MM.1S (cell line): ENCODE data around the gene PGF.

Experiments used
- DNase-seq: peaks from one replicate; pipeline ENCODE4 v3.0.0-alpha.2; 2015
- H2AFZ ChIP-seq: fragments of 300-600 bp; sonication (generic); 2 replicates; pipeline ENCODE4 v1.6.0; 2016; ENCODE audit warnings: antibody characterized with exemption, low read length
- H3F3A ChIP-seq: fragments of 300-600 bp; sonication (generic); 2 replicates; pipeline ENCODE4 v1.6.1; 2016; ENCODE audit warnings: mild to moderate bottlenecking, antibody characterized with exemption, low read length, moderate library complexity, mixed read lengths; ENCODE audit not compliant: insufficient read depth
- H3K27ac ChIP-seq: fragments of 300-600 bp; sonication (generic); 2 replicates; pipeline ENCODE4 v1.5.1; 2016; ENCODE audit warnings: mild to moderate bottlenecking, low read length
- H3K27me3 ChIP-seq: fragments of 300-600 bp; sonication (generic); replicated peaks from 2 replicates; pipeline ENCODE4 v1.6.0; 2016; ENCODE audit warnings: low read length; ENCODE audit not compliant: insufficient read depth
- H3K36me3 ChIP-seq: fragments of 300-600 bp; sonication (generic); replicated peaks from 2 replicates; pipeline ENCODE4 v1.6.1; 2016; ENCODE audit warnings: mild to moderate bottlenecking, low read length, mixed read lengths; ENCODE audit not compliant: insufficient read depth
- H3K4me1 ChIP-seq: fragments of 300-600 bp; sonication (generic); 2 replicates; pipeline ENCODE4 v1.6.1; 2016; ENCODE audit warnings: low read length, mixed read lengths
- H3K4me2 ChIP-seq: fragments of 300-600 bp; sonication (generic); 2 replicates; pipeline ENCODE4 v1.6.0; 2016; ENCODE audit warnings: low read depth, low read length
- H3K4me3 ChIP-seq: fragments of 300-600 bp; sonication (generic); 2 replicates; pipeline ENCODE4 v1.5.1; 2016; ENCODE audit warnings: low read length, mixed read lengths
- H3K79me2 ChIP-seq: fragments of 300-600 bp; sonication (generic); 2 replicates; pipeline ENCODE4 v1.6.1; 2016; ENCODE audit warnings: mixed run types, low read length, mixed read lengths
- H3K9ac ChIP-seq: fragments of 300-600 bp; sonication (generic); 2 replicates; pipeline ENCODE4 v1.6.1; 2016; ENCODE audit warnings: low read length, mixed read lengths
- H3K9me2 ChIP-seq: fragments of 300-600 bp; sonication (generic); replicated peaks from 2 replicates; pipeline ENCODE4 v1.6.1; 2016; ENCODE audit warnings: mild to moderate bottlenecking, low read length, mixed read lengths; ENCODE audit not compliant: insufficient read depth
- H3K9me3 ChIP-seq: fragments of 300-600 bp; sonication (generic); replicated peaks from 2 replicates; pipeline ENCODE4 v1.6.1; 2016; ENCODE audit warnings: mild to moderate bottlenecking, low read length, mixed read lengths; ENCODE audit not compliant: insufficient read depth
- H4K20me1 ChIP-seq: fragments of 300-600 bp; sonication (generic); 2 replicates; pipeline ENCODE4 v1.6.1; 2016; ENCODE audit warnings: mild to moderate bottlenecking, low read length, moderate library complexity, mixed read lengths; ENCODE audit not compliant: insufficient read depth
- EZH2 ChIP-seq: fragments of 300-600 bp; sonication (generic); optimal IDR thresholded peaks from 2 replicates; pipeline ENCODE3; 2017; ENCODE audit warnings: low read depth, mild to moderate bottlenecking, antibody characterized with exemption, low read length, mixed read lengths
- EZH2phosphoT487 ChIP-seq: fragments of 300-600 bp; sonication (generic); IDR thresholded peaks from 2 replicates; pipeline ENCODE4 v1.6.1; 2018; ENCODE audit warnings: antibody characterized with exemption, low read length
- TF ChIP-seq, protein P1 (sequence below): fragments of 300-600 bp; sonication (generic); IDR thresholded peaks from 2 replicates; pipeline ENCODE4 v1.5.1; 2016; ENCODE audit warnings: antibody characterized with exemption, low read length, mixed read lengths

Gene PGF

DNA sequence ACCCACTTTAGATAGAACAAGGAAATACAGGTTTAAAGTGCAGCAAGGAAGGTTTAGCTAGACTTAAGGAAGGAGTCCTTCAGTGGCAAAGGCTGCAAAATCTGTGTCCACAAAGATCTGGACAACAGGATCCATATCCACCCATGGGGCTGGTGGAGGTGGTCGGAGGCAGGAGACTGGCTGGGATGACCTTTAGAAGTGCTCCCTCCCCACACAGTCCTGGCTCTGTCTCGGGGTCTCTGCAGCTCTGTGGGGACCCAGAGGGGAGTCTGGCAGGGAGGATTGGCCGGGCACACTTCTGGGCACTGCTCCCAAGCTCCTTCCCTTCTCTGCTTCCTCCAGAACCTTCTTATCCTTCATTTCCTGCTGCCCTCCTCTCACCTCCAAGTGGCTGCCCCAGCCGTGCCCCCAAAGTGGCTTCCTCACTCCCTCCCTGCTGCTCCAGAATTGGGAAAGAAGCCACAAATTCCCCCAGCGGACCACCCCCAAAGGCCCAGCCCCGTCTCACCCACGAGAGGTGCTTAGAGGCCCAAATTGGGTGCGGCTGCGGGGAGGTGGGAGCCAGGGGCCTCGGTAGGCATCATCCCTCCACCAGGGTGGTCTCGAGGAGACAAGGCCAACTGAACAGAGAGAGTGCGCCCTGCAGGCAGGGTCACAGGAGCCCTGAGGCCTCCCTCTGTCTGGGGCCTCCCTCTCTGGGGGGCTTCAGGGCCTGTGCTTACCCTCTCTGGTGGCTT lies 21.9 kb upstream of the PGF start:
- no peaks in the 10 kb centered on the region for H3K9me2 ChIP-seq
- H3K27ac ChIP-seq = no peak overlapping the region
- H2AFZ ChIP-seq = no peak overlapping the region
- H4K20me1 ChIP-seq = no peaks in the 10 kb centered on the region
- H3K27me3 ChIP-seq = no peaks in the 10 kb centered on the region
- no peaks in the 10 kb centered on the region for H3F3A ChIP-seq
- H3K79me2 ChIP-seq = no peaks in the 10 kb centered on the region
- H3K4me2 ChIP-seq = no peak overlapping the region
- no peak overlapping the region for H3K9ac ChIP-seq
- H3K9me3 ChIP-seq = no peaks in the 10 kb centered on the region
- no peak for DNase-seq
- TF ChIP-seq, protein P1, sequence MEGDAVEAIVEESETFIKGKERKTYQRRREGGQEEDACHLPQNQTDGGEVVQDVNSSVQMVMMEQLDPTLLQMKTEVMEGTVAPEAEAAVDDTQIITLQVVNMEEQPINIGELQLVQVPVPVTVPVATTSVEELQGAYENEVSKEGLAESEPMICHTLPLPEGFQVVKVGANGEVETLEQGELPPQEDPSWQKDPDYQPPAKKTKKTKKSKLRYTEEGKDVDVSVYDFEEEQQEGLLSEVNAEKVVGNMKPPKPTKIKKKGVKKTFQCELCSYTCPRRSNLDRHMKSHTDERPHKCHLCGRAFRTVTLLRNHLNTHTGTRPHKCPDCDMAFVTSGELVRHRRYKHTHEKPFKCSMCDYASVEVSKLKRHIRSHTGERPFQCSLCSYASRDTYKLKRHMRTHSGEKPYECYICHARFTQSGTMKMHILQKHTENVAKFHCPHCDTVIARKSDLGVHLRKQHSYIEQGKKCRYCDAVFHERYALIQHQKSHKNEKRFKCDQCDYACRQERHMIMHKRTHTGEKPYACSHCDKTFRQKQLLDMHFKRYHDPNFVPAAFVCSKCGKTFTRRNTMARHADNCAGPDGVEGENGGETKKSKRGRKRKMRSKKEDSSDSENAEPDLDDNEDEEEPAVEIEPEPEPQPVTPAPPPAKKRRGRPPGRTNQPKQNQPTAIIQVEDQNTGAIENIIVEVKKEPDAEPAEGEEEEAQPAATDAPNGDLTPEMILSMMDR = no peak
- TF ChIP-seq EZH2phosphoT487 = no peak
- TF ChIP-seq EZH2 = no peak
- H3K36me3 ChIP-seq = no peaks in the 10 kb centered on the region
- H3K4me3 ChIP-seq = no peak overlapping the region
- no peaks in the 10 kb centered on the region for H3K4me1 ChIP-seq

DNA sequence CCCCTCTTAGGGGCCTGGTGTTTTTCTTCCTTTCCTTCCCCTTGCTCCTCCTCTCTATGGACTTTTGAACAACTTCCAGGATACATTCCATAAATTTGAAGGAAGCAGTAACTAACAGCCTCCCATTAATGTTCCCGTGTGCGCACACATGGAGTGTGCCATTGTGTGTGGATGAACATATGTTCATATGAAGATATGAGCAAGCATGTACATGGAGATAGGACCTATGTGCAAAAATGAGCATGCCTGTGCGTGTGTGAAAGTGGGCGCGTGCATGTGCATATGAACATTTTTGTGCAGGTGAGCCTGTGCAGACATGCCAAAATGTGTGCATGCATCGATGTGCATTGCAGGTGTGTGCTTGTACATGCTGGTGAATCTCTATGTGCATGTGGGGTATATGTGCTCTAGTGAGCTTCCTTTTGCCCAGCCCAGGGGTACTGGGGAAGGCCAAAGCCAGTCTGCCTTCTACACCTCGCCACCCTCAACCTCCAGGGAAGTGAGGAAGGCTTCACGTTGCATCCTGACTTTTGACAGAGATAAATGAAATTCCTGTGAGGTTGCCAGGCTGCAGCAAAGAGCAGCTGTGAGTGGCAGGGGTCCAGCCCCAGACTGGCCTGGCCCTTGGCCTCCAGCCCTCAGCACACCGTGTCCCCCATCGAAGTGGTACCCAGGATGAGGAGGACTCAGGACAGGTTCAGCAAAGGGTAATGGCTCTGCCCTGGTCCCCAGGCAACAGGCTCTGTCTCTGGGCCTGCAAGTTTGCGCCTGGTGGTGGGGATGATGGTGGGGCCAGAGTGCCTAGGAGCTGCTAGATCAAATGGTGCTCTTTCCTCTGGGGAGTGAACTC lies 21.1 kb upstream of the PGF start:
- Histone ChIP-seq H3K79me2 (no peaks in the 10 kb centered on the region), H3K9me2 (no peaks in the 10 kb centered on the region), H3K4me1 (no peaks in the 10 kb centered on the region), H3K4me2 (no peak overlapping the region), H3F3A (no peaks in the 10 kb centered on the region), H3K9ac (no peak overlapping the region), H2AFZ (no peak overlapping the region), H3K27ac (no peak overlapping the region), H3K9me3 (no peaks in the 10 kb centered on the region), H4K20me1 (no peaks in the 10 kb centered on the region), H3K36me3 (no peaks in the 10 kb centered on the region), H3K4me3 (no peak overlapping the region), H3K27me3 (no peaks in the 10 kb centered on the region)
- TF ChIP-seq EZH2phosphoT487 (no peak), EZH2 (no peak)
- TF ChIP-seq, protein P1 = no peak
- no peak for DNase-seq

DNA sequence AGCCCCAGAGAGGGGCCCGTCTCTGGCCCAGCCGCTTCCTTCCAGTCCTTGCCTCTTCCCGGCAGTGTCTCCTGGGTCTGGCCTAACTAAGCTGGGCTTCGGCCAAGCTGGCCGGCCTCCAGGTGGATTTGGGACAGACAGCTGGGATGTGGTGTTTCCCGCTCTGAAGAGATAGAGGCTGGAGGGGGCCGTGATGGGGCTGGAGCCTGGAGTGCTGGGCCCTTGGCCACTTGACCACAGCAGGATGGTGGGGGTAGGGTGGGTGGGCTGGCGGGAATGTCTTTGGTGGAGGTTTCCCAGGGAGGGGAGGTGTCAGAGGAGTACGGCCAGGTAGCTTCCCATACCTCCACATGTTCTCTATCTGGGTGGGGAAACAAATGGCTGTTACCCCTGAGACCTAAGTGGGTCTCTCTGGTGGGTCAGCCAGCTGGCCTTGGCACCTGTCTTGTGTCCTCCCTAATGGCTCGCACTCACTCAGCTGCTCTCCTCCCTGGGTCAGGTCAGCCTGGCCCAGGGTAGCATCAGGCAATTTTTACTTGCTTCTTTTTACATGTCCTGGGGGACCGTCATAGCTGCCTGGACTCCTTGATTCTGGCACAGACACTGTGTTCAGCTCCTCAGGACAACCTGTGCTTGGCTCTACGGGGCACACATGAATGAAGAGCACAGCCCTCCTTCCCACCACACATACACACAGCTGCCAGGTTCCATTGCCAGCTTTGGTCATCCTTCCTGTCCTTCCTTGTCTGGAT lies 19.8 kb upstream of the PGF start:
- Histone ChIP-seq H3K9me3 (no peaks in the 10 kb centered on the region), H4K20me1 (no peaks in the 10 kb centered on the region), H3K4me2 (no peak overlapping the region), H3K79me2 (no peaks in the 10 kb centered on the region), H3K9me2 (no peaks in the 10 kb centered on the region), H3F3A (no peaks in the 10 kb centered on the region), H3K4me1 (no peaks in the 10 kb centered on the region), H3K27me3 (no peaks in the 10 kb centered on the region), H3K27ac (no peak overlapping the region), H3K36me3 (no peaks in the 10 kb centered on the region), H2AFZ (no peak overlapping the region), H3K9ac (no peak overlapping the region), H3K4me3 (no peak overlapping the region)
- TF ChIP-seq, protein P1 = no peak
- TF ChIP-seq EZH2phosphoT487 (no peak), EZH2 (no peak)
- DNase-seq = no peak
